ENCODE data around the gene JADE1.

DNA sequence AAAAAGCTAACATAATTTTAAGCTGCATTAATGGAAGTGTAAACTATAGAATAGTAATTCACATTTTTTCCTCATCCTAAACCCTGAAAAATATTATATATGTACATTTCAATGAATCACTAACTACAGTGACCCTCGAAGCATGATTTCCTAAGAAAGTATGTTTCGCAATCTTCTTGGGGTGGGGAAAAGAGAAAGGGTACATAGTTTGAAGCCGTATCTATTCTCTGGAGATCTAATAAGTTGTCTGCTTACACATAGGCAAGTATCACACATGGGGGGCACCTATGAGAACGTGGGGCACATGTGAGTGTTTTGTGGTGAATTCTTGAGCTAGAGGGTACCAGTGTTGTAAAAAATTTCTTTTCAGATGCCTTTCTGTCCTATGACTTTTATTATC lies 71.2 kb downstream of the JADE1 start:
- TF ChIP-seq GATA2 (IDR thresholded peaks at IDR 0.05; ENCODE audit: low read depth, low read length) (no peak), GATA3 (IDR thresholded peaks at IDR 0.05; ENCODE audit: low read depth, low read length) (no peak)

Data from SH-SY5Y (cell line).